ENCODE measurements around the gene AHCYL2.
"Not testable (repeated sequence)": the region's sequence is repeated elsewhere in the genome, so short reads cannot be mapped to it uniquely, and the experiment has no call there.

The AHCYL2 gene

DNA sequence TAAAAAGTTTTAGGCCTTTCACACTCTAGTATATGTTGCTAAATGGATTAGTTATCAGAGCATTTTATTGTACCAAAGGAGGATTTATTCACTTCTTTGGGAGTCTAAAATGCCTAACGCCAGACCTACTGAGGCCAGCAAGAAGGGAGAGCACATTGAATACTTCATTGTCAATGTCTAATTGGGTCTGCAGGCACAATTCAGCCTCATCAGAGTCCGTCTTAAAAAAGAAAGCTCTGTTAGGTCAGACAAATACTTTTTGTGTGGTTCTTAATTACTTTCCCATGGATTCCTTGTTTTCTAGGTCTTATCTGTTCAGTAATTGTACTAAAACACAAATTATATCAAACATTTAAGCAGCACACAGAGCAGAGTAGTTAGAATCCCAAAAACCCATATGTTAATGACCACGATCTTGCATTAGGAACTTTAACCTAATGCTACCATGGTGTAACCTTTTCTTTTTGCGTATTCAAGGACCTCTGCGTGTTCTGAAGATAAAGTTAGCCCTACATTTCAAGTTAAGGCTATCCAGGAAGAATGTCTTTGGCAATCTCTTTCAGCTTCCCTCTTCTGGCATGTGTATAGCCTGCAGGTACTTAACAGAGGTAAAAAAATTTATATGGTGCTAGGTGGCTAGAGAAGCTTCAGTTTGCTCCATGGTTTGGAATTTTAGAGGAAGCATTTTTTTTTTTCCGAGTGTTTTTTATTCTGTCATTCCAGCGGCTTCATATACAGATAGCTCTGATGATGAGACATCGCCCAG, 163.7 kb downstream of the AHCYL2 start:
- no peak for DNase-seq

DNA sequence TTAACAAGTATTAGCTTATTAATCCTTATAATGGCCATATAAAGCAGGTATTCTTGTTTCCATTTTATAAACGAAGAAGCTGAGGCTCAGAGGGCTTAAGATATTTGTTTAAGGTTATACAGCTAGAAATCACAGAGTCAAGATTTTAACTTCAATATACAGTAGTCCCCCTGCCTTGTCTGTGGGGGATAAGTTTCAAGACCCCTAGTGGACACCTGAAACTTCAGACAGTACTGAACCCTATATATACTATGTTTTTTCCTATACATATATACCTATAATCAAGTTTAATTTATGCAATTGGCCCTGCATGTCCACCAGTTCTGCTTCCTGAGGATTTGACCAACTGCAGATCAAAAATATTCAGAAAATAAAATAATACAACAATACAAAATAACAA, 165.0 kb downstream of the AHCYL2 start:
- no peak for DNase-seq

DNA sequence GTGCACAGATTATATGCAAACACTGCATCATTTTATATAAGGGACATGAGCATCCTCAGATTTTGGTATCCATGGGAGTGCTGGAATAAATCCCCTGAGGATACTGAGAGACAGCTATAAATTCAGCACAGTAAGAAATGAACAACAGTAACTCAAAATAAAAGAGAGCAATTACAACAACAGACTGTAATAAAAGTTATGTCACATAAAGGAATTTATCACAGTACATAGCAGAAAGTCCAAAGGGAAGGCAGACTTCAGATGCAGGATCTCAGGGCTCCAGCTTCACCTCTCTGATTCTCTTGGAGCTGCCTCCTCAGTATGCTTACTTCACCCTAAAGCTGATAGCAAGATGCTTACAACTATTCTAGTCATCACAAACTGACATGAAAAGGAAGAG, 165.5 kb downstream of the AHCYL2 start:
- DNase-seq = no peak

DNA sequence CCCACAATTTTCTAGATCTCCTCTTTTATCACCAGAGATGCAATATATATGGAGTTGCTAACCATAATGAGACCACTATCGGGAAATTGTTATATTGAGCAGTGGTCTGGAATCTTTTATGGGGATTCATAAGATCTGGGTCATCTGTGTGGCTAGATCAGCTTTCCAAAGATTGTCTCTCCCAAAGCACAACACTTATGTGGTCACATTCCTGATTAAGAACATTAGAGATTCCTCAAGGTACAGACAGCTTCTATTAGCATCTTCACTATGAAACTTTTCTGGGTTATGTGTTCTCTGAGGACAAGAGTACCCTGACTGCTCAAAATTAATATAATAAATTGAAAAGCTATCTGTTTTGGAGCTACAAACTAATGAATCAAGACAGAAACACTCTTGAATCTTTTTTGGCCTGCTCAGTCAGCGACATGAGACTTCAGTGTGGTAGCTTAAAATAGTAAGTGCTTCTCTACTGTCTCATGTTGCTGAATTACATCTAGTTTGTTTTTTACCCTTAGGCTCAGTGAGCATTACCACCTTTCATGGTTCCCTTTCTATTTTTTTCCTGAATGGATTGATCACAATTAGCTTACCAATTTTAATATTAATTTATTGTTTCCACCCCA, 166.8 kb downstream of the AHCYL2 start:
- no peak for DNase-seq

DNA sequence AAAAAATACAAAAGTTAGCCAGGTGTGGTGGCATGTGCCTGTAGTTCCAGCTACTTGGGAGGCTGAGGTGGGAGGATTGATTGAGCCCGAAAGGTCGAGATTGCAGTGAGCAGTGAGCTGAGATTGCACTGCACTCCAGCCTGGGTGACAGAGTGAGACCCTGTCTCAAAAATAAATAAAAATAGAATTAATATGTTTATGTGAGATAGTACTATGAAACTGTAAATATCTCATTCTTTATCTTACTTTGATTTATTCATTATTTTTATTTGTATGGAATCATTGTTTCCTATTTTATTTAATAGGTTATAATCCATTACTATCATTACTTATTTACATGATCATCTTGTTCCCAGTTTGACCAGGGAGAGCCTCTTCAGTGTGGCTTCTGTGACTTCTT, 168.4 kb downstream of the AHCYL2 start:
- no peak for DNase-seq

DNA sequence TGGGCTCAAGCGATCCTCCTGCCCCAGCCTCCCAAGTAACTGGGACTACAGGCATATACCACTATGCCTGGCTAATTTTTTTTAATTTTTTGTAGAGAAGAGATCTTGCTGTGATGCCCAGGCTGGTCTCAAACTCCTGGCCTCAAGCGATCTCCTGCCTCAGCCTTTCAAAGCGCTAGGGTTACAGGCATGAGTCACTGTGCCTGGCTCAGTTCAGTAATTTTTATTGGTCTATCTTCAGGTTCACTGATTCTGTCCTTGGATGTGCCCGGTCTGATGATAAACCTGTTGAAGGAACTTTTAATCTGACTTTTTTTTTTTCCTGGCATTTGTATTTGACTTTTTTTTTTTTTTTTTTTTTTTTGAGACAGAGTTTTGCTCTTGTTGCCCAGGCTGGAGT, 169.3 kb downstream of the AHCYL2 start:
- DNase-seq = no peak

DNA sequence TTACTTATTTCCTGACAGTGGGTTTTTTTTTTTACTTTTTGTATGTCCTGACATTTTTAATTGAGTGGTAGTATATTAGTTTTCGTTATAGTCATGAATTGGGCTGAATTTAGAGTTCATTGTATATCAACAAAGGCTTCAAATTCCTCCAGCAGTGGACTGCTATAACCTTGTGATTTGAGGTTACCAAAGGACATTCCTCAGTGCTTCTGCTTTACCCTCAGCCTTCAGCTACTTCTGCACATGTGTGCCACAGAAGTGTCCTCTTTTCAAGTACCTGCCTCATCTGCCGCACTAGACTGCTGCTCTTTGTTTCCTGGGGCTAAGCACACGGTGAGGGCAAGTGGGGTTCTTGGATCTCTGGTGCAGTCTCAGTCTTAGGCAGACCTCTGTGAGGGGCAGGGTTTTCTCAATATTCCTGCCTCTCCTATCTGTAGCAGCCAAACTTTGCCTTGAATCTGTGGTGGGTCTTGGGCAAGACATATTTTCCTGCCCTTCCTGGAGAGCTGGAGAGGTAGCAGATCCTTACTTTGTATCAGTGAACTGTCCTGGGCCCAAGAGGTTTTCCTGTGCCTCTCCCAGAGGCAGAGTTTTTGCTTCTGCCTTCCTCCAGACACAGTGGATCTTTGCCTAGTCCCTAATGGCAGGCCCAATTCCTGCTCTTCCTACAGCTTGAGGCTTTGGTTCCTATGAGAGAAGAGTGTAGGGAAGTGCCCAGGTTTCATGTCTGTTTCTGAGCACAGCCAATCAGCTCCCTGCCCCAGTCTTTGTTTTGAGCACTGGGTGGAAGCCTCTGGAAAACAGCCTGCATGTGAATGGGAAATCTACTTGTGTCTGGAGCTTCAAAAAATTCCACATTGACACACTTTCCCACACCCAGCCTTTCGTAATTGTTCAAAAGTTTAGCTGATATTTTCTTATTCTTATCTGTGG, 170.4 kb downstream of the AHCYL2 start:
- no peak for DNase-seq

DNA sequence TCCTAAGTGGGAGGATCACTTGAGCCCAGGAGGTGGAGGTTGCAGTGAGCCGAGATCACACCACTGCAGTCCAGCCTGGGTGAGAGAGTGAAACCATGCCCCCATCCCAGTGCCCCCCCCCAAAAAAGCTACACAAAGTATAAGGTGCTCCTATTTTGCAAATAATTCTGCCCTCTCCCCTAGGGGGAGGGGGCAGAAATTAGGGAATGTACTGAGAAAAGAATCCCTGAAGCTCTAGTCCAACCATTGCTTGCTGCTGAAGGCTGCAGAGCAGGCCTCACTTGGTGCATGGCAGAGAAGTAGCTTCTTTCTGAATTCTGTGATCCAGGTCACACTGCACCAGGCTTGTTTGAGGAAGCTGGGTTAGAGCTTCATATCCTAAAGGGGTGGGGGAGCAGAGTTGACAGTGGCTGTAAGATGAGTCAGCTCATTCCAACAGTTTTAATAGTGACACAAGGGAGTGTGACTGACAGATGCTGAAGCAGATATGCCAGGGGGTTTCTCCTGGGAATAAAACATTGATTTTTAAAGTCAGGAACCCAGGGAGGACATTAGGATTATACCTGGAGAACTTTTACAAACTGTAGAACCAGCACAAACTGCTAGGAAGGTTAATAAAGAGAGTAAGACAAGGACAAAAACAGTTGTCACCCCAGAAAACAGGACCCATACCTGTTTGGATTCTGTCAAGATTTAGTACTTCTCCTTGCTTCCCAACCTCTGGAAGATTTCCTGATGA, 176.6 kb downstream of the AHCYL2 start:
- no peak for DNase-seq

DNA sequence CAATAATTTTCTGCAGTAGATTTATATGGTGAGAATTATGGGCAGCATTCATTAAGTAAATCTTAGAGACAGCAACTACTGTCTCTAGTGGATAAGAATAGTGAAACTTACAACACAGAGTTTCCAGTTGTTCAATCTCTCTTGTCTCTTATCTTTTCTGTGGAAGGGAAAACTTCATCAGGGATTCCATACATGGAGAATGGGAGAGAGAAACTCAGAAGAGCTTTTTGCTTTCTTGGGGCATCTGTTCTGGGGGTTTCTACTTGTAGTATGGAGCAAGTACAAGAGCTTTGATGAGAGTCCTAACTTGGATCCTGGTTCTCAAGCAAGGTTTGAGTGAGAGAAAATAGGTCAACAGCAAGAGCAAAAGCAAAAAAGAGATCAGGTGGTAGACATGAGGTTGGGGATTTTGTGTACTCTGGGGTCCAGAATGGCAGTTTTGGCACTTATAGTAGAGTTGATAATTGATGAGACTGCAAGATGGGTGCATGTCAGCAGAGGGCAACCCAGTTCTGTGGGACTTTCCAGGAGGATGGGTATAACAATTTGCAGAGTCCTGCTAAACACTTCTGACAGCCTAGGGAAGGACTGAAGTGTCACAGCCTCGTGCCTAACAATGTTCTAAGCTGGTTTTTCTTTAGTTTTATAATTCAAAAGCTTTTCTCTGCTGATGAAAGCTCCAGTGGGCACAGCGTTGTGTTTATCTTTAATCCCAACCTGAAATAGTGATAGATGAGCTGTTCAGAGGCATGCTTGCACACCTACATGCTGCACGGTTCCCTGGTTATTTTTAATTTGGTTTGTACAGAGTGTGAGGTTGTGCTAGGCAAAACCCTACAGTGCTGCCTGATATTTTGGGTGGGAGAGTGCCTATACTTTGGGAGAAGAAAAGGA, 177.4 kb downstream of the AHCYL2 start:
- DNase-seq = no peak

DNA sequence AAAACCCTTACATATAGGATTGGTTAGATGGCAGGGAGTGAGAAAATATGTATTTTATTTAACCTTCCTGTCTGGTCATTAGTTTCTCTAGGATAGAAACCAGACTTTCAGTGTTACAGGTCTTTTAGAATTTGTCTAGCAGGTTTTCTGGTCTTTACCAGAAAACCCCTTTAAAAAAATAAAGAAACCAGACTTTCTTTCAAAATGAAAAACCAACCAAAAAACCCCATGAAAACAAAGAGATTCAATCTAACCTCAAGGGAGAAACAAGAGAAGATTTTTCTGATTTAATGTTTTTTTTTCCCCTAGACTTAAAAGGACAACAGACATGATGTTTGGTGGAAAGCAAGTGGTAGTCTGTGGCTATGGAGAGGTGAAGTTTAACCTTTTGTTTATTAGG, 180.7 kb downstream of the AHCYL2 start:
- no peak for DNase-seq

DNA sequence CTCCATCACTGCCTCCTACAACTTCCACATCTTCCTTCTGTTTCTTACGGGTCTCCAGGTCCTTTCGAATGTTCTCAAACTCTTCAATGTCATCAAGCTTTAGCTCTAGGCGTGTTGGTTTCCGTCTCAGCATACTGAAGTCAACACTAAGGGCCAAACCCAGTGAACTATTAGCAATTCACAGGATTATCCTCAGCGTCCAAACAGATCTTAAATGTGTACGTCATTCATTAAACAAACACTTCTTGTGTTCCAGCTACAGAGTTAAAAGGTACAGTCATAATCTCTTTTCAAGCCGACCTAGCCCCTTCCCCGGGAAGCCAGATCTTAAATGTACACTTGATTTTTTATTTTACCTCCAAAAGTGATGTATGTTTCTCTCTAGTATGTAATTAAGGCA, 185.4 kb downstream of the AHCYL2 start:
- not testable (repeated sequence) for DNase-seq

DNA sequence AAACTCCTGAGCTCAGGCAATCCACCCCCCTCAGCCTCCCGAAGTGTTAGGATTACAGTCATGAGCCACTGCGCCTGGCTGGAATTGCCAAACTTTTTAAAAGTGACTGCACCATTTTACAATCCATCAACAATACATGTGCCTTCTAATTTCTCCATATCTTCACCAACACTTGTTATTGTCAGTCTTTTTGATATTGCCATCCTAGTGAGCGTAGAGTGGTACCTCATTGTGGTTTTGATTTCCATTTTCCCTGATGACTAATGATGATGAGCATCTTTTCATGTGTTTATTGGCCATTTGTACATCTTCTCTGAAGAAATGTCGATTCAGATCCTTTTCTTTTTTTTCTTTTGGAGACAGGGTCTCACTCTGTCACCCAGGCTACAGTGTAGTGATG, 187.7 kb downstream of the AHCYL2 start:
- no peak for DNase-seq

DNA sequence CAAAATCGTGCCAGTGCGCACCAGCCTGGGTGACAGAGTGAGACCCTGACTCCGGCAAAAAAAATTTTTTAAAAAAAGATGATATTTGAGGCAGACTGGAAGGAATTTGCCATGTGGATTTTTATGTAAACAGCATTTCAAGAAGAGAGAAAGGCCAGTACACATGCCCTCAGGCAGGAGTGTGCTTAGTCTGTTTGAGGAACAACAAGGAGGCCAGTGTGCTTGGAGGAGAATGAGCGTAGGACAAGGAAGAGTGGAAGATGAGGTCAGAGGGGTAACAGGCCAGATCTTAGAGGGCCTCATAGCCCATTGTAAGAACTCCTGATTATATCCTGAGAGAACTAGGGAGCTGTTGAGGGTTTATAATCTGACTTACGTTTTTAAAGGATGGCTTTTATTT, 192.2 kb downstream of the AHCYL2 start:
- no peak for DNase-seq

DNA sequence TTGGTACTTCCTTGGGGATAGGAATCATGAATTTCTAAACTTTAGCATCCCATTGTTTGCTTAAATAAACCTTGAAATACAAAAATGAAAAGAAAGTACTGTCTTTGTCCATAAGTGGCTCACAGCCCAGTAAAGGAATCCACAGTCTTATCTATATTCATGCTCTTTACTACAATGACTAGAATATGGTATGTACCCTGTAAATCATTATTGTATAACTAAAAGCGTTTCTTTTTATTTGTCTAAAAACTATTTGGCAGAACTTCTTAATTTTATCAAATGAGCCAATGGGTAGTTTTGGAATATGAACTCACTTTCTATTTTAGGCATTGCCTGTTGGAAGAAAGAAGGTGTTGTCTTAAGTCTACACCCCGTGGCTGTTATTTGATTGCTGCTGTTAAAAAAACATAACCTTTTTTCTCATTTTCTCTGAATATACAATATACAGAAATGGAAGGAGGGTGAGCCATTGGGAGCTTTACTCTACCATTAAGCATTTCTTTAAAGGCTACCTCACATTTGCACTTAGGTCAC, 197.0 kb downstream of the AHCYL2 start:
- DNase-seq = no peak

DNA sequence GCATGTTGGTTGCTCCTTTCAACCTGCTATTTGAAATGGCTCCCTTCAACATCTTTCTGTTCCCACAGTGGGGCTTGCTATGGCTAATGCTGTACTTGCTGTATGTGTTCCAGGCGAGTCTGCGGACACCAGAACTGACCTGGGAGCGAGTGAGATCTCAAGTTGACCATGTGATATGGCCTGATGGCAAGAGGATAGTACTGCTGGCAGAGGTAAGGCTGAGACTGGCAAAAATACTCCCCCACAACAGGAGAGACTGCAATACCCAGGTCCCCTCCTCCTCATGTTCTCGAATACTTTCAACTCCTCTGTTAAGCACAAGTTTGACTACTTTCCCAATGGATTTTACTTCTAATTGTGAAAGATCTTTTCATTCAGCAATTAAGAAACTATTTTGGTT, 197.9 kb downstream of the AHCYL2 start:
- no peak for DNase-seq

DNA sequence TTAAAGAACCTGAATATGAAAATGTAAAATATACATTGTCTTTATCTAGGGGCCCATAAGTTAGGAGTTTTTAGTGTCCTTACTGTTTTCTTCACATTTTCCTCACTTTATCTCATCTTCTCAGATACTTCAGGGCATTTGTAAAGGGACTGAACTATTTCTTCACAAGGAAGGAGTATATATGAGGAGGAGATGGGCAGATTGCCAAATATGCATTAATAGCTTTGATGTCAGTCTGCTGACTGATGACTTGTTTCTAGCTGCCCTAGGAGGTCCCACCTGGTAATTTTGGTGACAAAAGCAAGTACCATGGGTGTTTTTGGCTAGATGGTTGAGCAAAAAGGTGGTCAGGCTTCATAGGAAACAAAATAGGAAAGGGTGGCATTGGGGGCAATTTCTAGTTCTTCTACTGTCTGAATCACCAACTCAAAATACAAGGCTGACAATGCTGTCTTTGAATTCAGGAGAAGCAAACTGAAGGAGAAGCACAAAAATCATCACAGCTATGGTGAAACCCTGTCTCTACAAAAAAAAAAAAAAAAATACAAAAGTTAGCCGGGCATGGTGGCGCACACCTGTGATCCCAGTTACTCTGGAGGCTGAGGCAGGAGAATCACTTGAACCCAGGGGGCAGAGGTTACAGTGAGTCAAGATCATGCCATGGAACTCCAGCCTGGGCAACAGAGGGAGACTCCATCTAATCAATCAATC, 199.0 kb downstream of the AHCYL2 start:
- DNase-seq = no peak

DNA sequence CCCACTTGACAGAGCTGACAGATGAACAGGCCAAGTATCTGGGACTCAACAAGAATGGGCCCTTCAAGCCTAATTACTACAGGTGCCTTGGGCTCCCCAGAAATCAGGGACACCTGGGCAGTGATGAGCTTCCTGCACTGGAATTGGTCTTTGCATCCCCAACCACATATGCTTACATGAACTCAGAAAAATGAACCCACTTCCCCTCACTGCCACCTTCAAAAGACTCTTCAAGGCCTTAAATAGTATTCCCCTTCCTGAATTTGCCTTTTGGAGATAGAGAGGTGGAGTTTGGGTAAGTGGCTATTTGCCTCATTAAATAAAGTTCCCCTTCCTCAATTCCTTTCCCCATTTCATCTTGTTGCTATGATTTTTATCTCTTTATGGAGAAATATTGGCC, 201.7 kb downstream of the AHCYL2 start:
- no peak for DNase-seq

DNA sequence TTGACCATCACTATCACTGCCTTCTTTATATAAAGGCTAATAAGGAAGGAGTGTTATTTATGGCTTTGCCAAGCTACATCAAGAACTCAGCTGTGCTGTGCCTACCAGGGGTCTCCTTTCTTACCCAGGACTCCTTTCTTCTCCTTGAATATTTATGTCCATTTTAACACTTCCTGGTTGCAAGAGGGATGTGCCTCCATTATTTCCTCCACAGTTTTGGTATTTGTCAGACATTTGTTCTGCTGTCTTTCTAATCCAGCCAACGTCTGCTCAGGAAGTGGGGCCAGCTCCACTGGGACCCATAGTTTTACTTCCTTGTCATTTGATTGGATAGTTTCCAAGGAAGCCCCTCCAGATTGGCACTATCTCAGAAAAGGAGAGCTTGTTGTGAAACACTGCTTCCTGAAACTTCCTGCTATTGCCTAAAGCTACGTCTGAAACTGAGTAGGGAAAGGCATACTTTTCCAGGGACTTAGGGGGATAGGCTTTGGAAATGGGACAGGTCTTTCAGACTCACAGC, 202.8 kb downstream of the AHCYL2 start:
- no peak for DNase-seq

DNA sequence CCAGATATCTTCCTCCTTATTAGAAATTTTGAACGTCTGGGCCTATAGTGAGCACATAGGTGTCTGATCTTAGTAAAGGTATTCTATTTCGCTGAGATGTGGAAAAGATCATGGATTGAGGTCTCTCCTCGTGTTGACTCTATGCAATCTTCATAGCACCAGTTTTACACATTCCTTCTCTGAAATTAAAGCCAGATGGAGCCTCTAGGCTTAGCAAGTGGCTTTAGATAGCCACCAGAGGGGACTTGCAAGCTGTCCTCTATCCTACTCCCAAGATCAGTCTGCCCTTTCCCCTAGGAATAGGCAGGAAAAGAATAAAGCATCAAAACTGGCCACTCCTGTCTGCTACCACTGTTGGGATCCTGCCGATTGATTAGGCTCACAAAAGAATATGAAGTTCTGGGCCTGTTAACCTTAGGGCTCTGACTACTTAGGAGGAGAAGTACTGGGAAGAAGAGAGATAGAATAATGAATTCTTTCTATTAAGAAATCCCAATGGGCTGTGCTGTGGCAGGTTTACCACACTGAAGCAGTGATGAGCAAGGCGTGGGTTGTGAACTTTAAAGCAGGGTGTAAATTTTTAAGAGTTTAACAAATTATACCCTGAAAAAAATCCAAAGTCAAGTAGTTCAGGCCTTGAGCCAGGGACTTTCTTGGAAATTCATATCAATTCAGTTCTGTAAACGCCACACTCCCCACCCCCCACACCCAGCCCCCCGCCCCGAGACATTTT, 207.2 kb downstream of the AHCYL2 start:
- DNase-seq = no peak
